ENCODE measurements around the gene TREM2.
"Not testable (repeated sequence)": the region's sequence is repeated elsewhere in the genome, so short reads cannot be mapped to it uniquely, and the experiment has no call there.

The TREM2 gene

GRCh38 chr6:41162687-41163418, at the start of gene TREM2:
Gene TREM2 (minus strand): TSS chr6:41163116. CDS start chr6:41163082, 34 bp downstream.
- no peak for DNase-seq (ENCODE audit: low spot score)

GRCh38 chr6:41209547-41210320, 46.8 kb upstream of the TREM2 start:
- no peak for DNase-seq (ENCODE audit: low spot score)

- no peak for DNase-seq (ENCODE audit: low spot score)
Measured at GRCh38 chr6:41208439-41209106, 45.7 kb upstream of the TREM2 start.

- DNase-seq (ENCODE audit: low spot score) = no peak
Measured at GRCh38 chr6:41204156-41204555, 41.2 kb upstream of the TREM2 start.

- no peak for DNase-seq (ENCODE audit: low spot score)
Measured at GRCh38 chr6:41201764-41202173, 38.9 kb upstream of the TREM2 start.

DNA sequence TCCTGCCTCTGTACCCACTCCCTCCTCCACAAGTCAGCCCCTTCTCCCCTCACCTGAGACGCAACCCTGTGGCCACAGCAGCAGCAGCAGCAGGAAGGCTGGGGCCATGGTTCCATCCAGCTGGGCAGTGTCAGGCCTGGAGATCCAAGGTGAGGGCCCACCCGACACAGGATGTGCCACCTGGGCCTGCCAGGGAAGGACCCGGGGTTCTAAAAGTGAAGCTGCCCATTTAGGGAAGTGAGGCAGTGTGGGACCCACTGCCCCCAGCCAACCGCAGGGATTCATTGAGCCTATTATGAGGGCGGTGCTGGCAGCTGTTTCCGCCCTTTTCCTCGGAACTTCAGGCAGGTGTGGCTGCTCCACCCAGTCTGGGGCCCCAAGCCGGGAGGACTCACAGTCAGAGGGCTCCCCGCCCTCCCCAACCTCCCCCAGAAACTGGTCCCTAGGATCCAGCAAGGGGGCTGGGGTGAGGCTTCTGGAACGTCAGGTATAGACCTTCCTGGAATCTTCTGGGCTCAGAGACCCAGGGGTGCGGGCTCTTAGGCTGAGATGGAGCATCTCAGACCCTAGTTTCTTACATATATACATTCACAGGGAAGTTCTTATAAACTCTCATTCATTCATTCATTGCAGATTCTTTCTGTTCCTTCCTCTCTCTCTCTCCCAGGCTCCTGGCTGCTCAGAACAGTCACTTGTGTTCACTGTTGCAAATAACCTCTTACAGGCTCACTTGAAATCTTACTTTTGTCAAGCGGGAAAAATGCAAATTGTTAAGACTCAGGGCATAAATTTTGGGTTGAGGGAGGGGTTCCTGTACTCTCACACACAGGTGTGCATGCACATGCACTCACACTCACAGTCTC, 38.2 kb upstream of the TREM2 start, which contains the start of gene TREML2:
Gene TREML2, minus strand, starts transcription at position 249 of the 863 bp plus-strand sequence. Its CDS starts 141 bp downstream, at position 108.
- peak; percentile 74 for DNase-seq (ENCODE audit: low spot score)

DNA sequence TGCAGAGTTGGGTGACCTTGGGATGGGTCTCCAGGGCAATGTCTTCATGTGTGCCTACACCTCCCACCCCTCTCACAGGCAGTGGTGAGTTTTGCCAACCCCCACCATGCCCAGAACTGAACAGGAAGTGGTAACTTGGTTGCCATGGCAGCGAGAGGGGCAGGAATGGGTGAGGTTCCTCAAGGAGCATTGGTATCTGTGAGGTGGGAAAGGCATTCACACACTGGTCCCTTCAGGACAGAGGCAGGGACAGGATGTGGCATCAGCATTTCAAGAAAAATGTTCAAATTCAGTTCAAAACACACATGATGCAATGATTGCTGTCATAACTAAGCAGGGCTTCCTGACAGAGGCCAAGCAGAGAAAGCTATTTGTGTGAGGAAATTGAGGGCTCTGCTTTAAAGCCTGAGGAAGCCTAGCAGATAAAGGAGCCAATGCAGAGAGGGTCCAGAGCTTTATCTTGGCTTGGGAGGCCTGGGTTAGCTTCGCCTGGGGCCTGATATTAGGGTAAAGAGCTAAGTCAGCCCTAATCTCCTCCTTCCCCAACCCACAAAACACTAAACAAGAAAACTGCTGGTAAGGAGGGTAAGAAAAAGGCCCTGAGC, 37.5 kb upstream of the TREM2 start:
- peak; percentile 27 for DNase-seq (ENCODE audit: low spot score)

DNA sequence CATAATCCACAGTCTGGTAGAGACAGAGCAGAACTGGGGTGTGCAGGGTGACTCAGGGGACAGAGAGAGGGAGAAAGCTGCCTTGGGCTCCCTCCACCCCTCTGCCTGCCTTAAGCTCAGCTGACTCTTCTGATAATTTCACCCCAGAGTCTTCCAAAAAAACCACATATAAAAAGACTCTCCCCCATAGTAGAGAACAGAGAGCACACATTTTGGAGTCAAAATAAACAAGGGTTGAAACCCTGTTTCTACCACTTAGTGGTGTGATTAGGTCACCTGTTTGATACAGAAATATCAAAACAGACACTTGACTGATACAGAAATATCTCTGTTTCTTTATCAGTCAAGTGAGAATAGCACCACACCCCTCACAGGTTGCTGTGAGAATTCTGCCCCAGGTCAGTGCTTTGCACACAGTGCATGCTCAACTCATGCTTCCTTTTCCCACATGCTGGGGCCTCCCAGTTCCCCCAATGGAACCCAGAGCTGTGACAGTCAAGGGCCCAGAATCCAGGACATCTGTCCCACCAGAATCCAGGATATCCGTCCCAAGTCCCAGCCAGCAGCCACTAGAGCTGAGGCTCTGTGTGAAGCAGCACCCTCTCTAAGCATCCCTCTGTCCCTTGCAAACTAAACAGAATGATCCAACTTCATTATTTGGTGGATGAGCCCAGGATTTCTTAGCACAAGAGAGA, 36.8 kb upstream of the TREM2 start:
- DNase-seq (ENCODE audit: low spot score) = no peak

- no peak for DNase-seq (ENCODE audit: low spot score)
Measured at GRCh38 chr6:41197234-41197633, 34.3 kb upstream of the TREM2 start.

DNA sequence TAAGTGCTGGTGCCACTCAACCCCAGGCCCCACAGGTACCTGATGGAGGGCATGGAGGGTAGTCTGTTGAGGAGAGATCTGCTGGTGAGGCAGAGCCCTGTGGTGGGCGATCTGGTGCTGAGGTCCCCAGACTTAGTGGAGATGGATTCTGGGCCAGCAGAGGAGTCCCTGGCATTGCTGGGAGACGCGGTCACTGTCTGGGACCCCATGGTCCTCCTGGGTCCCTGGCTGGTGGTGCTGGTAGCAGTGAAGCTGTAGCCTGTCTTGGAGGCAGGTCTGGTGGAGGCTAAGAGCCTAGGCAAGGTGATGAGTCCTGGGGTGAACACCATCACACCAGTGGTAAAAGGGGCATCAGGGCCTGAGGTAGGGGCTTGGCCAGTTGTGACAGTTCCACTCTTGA, 31.5 kb upstream of the TREM2 start:
- DNase-seq (ENCODE audit: low spot score) = no peak

GRCh38 chr6:41193884-41194283, 31.0 kb upstream of the TREM2 start:
- DNase-seq (ENCODE audit: low spot score) = no peak

- DNase-seq (ENCODE audit: low spot score) = no peak
Measured at GRCh38 chr6:41193171-41193734, 30.3 kb upstream of the TREM2 start.

- peak; percentile 35 for DNase-seq (ENCODE audit: low spot score)
Measured at GRCh38 chr6:41191569-41191968, 28.7 kb upstream of the TREM2 start.

- no peak for DNase-seq (ENCODE audit: low spot score)
Measured at GRCh38 chr6:41190791-41191190, 27.9 kb upstream of the TREM2 start.

- no peak for DNase-seq (ENCODE audit: low spot score)
Measured at GRCh38 chr6:41189967-41190366, 27.1 kb upstream of the TREM2 start.

GRCh38 chr6:41189046-41189445, 26.1 kb upstream of the TREM2 start:
- DNase-seq (ENCODE audit: low spot score) = not testable (repeated sequence)

GRCh38 chr6:41187924-41188886, 25.3 kb upstream of the TREM2 start:
- DNase-seq (ENCODE audit: low spot score) = no peak

DNA sequence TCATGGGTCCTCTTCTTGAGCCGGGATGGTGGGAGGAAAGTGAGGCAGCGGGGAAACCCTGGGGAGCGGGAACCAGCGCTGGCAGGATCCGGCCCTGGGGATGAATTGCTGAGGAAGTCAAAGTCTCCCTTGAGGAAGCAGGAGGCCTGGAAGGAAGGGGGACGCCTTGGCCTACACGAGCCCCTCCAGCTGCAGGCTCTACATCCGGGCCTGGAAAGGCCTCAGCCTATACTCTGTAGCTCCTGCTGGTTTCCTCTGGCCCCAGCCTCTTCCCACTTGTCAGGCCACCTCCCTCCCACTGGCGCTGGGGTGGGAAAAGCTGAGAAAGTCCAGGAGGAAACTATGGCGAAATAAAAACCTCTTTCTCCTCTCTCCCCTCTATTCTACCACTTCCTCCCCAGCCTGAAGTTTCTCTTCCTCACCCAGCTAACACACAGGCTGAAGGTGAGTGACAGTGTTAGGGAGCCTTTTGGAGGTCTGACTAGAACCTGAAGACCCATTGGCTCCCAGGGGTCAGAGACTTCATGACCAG, 23.2 kb upstream of the TREM2 start:
- DNase-seq (ENCODE audit: low spot score) = no peak

- DNase-seq (ENCODE audit: low spot score) = no peak
Measured at GRCh38 chr6:41184761-41185160, 21.8 kb upstream of the TREM2 start.
